ENCODE results near the gene GADD45A. TPM values are rescaled to one million over a fixed set of nuclear protein-coding genes. Genes with fewer than 3 reads are reported as not detected.

GADD45A gene
- total RNA-seq, 1 donor from 2014 or later: 46.5 TPM

GRCh38 chr1:67645495-67646144 is 39.4 kb upstream of the GADD45A start:
- Mint-ChIP-seq H3K27me3 (ENCODE audit: unreplicated experiment) (no peaks in the 10 kb centered on the region), H3K4me3 (ENCODE audit: unreplicated experiment) (no peak overlapping the region), H3K9me3 (ENCODE audit: unreplicated experiment) (no peaks in the 10 kb centered on the region), H3K36me3 (ENCODE audit: low read depth, unreplicated experiment) (no peaks in the 10 kb centered on the region), H3K27ac (ENCODE audit: unreplicated experiment) (no peak overlapping the region), H3K4me1 (ENCODE audit: unreplicated experiment) (peaks cover 8% of the 10 kb centered on the region)
- no peak for TF ChIP-seq CTCF (IDR thresholded peaks at IDR 0.05; ENCODE audit: unreplicated experiment)
- DNase-seq (ENCODE audit: low spot score): no peak

GRCh38 chr1:67646145-67647035 is 38.6 kb upstream of the GADD45A start:
- Mint-ChIP-seq H3K4me3 (ENCODE audit: unreplicated experiment) (no peak overlapping the region), H3K9me3 (ENCODE audit: unreplicated experiment) (no peaks in the 10 kb centered on the region), H3K27me3 (ENCODE audit: unreplicated experiment) (no peaks in the 10 kb centered on the region), H3K4me1 (ENCODE audit: unreplicated experiment) (peaks cover 8% of the 10 kb centered on the region), H3K27ac (ENCODE audit: unreplicated experiment) (no peak overlapping the region), H3K36me3 (ENCODE audit: low read depth, unreplicated experiment) (no peaks in the 10 kb centered on the region)
- TF ChIP-seq CTCF (IDR thresholded peaks at IDR 0.05; ENCODE audit: unreplicated experiment): no peak
- no peak for DNase-seq (ENCODE audit: low spot score)

GRCh38 chr1:67647036-67647798 is 37.8 kb upstream of the GADD45A start:
- no peak overlapping the region for H3K4me3 Mint-ChIP-seq (ENCODE audit: unreplicated experiment)
- H3K27ac Mint-ChIP-seq (ENCODE audit: unreplicated experiment): no peak overlapping the region
- H3K4me1 Mint-ChIP-seq (ENCODE audit: unreplicated experiment): peaks cover 8% of the 10 kb centered on the region
- no peak for TF ChIP-seq CTCF (IDR thresholded peaks at IDR 0.05; ENCODE audit: unreplicated experiment)
- H3K9me3 Mint-ChIP-seq (ENCODE audit: unreplicated experiment): no peaks in the 10 kb centered on the region
- DNase-seq (ENCODE audit: low spot score): no peak
- H3K36me3 Mint-ChIP-seq (ENCODE audit: low read depth, unreplicated experiment): no peaks in the 10 kb centered on the region
- no peaks in the 10 kb centered on the region for H3K27me3 Mint-ChIP-seq (ENCODE audit: unreplicated experiment)

- TF ChIP-seq CTCF (IDR thresholded peaks at IDR 0.05; ENCODE audit: unreplicated experiment): no peak
Measured at GRCh38 chr1:67647814-67648358, 37.1 kb upstream of the GADD45A start.

More at GRCh38 chr1:67647814-67648358, 37.1 kb upstream of the GADD45A start:
- Mint-ChIP-seq H3K4me1 (ENCODE audit: unreplicated experiment) (peaks cover 3% of the 10 kb centered on the region), H3K4me3 (ENCODE audit: unreplicated experiment) (no peak overlapping the region), H3K27me3 (ENCODE audit: unreplicated experiment) (no peaks in the 10 kb centered on the region), H3K36me3 (ENCODE audit: low read depth, unreplicated experiment) (no peaks in the 10 kb centered on the region), H3K9me3 (ENCODE audit: unreplicated experiment) (no peaks in the 10 kb centered on the region), H3K27ac (ENCODE audit: unreplicated experiment) (no peak overlapping the region)
- no peak for DNase-seq (ENCODE audit: low spot score)
